Activated CD4-positive, alpha-beta T cell treated with anti-CD3 and anti-CD28 coated beads for 48 hours (primary cell): Measurements from ENCODE around the gene PPL.

Experiments
- DNase-seq: peaks from one replicate; pipeline ENCODE4 v3.0.0-alpha.2; 2020

Gene PPL

DNA sequence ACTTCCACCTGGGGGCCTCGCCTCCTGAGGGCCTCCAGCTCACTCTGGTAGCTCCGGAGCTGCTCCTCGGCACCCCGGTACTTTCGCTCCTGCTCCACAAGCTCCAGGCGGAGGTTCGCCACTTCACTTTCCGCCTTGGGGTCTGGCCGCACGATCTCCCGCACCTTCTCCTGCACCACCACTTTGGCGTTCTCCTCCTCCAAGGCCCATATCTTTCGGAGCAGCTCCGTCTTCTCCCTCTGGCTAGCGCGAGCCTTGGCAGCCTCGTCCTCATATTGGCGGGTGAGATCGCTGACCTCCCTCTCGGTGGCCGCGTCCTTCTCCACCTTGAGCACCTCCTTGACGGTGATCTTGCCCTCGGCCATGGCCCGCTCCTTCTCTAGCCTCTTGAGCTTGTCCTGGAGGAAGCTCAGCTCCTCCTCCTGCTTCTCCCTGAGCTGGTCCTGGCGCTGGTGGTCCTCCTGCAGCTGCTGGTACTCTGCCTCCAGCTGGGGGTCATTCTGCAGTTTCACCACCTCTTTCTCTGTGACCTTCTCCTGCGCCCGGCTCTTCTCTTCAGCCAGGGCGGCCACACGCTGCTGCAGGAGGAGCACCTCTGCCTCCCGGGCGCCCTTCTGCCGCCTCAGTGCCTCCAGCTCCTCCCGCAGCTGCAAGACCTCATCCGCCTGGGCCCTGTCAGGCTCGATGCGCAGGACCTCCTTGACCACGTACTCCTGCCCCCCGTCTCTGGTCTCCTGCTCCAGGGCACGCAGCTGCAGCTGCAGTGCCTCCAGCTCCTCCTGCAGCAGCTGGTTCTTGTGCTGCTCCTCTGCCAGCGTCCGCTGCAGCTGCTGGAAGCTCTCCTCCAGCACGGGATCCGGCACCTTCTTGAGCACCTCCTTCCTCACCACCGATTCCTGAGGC lies 51.7 kb downstream of the PPL start:
- DNase-seq, result no peak

DNA sequence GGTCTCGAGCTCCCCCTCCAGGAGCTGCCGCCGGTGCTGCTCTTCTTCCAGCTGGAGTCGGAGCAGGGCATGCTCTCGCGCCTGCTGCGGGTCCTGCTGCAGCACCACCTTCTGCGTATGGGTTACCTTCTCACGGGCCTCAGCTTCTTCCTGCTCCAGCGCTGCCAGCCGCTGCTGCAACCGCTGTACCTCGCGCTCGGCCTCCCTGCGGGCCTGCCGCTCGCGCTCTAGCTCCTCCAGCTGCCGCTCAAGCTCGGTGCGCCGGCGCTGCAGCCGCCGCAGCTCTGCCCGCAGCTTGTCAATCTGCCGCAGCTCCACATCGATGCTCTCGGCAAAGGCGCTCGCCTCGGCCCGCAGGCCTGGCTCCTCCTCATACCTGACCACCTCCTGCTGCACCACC lies 52.7 kb downstream of the PPL start:
- DNase-seq, result no peak

DNA sequence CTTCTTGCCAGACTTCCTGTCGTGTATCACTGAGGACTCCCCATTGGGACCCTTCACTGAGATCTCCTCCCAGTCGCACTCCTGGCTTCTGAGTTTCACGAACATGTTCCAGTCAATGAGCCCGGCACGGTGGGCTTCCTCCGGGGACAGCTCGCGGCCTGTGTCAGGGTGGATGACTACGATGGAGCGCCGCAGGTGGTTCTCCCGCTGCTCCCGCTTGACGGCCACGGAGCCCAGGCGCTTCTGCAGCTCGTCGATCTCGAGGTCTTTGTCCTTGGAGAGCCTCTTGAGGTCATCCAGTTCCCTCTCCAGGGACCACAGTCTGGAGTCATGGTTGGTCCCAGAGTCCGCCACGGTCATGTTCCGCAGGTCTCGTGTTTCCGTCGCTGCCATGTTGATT lies 53.4 kb downstream of the PPL start:
- DNase-seq, result no peak

DNA sequence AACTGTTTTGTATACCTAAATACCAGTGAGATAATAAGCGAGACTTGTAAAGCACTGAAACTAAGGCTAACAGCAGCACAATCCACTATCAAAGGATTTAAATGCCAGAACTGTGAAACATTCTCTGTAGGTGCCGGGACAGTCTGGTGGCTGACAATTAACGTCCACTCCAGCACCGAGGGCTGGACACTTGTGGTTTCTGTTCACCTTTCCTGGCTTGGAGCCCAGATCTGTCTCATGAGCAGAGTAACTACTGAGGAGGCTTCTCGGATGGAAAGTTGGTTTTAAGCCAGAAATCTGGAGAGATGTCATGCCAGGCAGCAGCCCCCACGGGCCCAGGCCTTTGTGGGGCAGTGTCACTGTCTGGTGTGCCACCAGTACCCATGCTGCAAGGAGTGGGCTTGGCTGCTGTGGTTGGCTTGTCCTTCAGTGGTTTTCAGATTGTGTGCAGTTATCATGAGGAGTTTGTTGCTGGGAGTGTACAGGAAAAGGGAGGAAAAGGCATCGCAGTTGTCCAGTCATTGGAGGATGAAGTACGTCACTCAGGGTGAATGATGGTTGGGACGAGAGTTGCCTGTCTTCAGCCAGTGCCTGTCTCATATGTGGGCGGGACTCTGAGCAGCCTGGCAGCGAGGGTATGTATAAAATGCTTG lies 54.2 kb downstream of the PPL start:
- DNase-seq, result no peak

DNA sequence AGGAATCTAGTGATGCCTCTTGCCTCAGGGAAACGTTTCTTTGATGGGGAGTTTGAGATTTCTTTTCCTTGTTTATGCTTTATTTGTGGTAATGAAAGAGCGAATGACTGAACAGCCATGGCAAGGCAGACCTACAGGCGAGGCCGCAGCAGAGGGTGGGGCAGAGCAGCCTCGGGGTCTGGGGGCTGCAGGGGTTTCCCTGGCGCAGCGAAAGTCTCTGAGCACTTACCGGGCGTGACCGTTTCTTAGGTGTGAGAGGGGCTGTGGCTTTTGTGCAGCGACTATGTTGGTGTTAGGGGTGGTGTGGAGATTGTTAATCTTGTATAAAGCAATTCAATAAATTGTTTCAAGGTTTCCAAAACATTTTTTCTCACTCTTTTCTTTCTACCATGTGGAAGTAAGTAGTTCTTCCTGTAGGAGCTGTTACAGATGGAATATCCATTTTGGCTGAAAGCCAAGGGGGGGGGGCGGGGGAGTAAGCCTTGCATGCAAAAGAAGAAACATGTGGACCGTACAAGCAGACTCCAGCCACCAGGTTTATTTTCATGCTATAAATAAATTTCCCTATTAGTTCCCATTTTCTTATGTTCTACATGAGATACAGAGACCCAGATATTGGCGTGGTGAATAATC lies 54.8 kb downstream of the PPL start:
- no peak for DNase-seq

DNA sequence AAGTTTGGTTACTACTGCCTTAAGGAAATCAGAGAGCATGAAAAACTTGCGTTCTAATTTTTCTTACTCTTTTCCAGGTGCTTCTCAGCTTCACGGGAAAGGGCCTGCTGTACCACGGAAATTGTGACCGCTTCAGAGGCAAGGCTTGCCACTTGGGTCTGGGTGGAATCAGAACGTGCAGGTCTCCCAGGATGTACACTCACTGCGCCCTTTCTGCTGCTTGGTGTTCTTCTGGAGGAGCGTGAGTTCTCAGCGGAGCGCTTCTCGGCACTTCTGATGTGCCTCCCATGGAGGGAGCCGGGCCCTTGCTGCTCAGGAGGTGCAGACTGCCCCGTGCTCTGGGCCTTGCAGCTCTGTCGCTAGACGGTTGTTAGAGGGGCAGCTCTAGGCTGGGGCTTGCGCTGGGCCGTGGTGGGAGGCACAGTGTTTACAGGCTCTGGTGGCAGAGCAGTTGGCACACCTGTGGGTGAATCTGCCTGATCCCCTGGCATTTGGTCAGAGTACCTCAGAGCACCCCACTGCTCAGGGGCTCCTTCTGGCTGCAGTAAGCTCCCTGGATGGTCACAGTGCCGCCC lies 56.9 kb downstream of the PPL start:
- no peak for DNase-seq

DNA sequence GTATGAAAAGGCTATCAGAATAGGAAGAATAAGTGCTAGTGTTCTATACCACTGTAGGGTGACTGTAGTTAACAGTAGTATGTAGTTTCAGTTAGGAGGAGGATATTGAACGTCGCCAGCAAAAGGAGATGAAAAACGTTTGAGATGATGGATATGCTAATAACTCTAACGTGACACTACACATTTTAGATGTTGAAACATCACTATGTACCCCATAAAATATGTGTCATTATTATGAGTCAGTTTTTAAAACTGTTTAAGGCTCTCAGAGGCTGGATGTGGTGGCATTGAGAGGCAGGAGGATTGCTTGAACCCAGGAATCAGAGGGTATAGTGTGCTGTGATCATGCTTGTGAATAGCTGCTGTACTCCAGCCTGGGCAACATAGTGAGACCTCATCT lies 57.9 kb downstream of the PPL start:
- no peak for DNase-seq

DNA sequence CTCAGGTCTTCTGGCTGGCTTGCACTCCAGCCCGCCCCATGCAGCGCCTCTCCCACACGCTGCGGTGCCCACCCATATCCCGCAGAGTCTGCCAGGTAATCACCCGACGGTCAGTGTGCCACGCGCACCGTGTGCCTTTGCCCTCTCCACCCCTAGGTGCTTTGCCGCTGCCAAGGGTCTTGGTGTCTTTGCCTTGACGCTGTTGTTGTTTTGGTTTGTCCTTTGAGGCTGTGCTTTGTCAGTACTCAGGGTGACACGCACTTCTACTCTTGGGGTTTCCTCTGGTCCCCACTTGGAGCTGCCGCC lies 59.6 kb downstream of the PPL start:
- DNase-seq, result no peak

DNA sequence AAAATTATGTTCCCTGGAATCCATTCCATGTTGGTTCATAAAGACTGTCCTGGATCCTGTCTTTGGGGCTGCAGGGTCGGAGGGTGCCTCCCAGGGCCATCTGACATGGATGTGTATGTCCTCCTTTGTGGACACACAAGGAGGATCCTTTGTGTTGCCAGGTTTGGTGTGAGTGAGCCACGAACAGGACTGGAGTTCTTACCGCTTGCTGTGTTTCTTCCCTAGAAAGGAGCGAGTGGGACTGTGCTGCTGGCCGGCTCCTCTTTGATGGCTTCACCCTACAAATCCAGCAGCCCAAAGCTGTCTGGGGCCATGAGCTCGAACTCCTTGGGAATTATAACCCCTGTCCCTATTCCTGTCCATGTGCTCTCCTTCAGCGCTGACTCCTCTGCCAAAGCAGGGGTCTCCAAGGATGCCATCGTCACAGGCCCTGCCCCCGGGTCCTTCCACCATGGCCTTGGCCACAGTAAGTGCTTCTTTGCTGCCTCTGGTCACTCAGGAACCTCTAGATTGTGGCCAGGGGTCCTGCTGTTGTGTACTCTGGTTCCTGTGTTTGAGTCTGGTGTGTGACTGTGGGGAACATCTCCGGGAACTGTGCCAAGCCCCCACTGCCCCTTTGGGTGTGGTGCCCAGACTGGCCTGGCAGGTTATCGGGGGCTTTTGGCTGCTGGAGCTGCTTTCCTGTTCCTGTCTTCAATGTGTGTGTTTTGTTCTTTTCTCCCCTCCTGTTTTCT lies 60.1 kb downstream of the PPL start:
- DNase-seq, result no peak

DNA sequence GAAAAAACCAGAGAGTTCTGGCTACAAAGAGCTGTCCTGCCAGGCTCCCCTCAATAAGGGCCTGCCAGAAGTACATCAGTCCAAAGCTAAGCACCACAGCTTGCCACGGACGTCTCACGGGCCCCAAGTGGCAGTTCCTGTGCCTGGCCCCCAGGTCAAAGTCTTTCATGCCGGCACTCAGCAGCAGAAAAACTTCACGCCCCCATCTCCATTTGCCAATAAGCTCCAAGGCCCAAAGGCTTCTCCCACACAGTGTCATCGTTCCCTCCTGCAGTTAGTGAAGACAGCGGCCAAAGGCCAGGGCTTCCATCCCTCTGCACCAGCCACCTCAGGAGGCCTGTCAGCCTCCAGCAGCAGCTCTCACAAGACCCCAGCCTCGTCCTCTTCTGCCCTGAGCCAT lies 62.3 kb downstream of the PPL start:
- DNase-seq, result no peak

DNA sequence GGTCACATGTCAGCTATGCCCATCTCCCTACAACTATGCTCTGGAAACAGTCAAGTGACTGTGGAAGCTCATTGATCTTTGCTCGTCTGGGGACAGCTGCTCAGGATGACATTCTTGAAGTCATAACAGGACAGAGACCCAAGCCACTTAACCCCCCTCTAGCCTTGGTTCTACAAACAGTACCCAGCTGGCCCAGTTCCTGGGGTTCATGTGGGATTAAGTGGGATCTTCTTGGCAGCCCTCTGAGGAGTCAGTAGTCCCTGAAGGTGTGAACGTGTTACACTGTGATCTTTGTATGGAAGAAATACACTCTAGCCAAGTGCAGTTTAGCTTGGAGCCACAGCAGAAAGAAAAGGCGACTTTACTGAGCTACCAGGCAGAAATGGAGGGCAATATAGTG lies 63.9 kb downstream of the PPL start:
- no peak for DNase-seq

DNA sequence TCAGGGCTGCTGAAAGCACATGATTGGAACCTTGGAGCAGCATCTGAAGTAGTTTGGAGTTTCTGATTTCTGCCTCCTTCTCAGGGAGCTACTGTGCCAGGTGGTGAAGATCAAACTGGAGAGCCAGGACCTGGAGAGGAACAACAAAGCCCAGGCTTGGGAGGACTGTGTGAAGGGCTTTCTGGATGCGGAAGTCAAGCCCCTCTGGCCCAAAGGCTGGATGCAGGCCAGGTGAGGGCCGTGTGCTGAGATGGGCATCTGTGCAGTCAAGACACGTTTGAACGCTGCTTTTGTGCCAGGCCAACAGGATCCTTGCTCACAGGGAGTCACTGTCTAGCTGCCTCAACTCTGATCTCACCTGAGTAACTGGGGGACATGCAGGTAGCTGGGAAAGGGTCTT lies 65.9 kb downstream of the PPL start:
- no peak for DNase-seq

DNA sequence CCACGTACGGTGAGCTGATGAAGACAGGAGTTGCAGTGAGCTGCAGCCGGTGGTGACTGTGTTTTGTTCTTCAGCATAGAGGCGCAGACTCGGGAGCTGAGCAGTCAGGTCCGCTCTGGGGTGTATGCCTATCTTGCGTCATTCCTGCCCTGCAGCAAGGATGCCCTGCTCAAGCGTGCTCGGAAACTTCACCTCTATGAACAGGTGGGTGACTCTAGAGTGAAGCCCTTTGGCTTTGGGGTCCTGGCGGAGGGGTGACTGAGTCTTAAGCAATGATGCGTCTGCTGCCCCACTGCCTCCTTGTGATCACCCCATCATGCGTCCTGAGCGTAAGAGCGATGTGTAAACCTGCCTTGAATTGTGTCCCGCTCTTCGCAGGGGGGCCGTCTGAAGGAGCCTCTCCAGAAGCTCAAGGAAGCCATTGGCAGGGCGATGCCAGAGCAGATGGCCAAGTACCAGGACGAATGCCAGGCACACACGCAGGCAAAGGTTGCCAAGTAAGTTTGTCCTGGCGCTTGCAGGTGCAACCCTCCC lies 66.7 kb downstream of the PPL start:
- no peak for DNase-seq

DNA sequence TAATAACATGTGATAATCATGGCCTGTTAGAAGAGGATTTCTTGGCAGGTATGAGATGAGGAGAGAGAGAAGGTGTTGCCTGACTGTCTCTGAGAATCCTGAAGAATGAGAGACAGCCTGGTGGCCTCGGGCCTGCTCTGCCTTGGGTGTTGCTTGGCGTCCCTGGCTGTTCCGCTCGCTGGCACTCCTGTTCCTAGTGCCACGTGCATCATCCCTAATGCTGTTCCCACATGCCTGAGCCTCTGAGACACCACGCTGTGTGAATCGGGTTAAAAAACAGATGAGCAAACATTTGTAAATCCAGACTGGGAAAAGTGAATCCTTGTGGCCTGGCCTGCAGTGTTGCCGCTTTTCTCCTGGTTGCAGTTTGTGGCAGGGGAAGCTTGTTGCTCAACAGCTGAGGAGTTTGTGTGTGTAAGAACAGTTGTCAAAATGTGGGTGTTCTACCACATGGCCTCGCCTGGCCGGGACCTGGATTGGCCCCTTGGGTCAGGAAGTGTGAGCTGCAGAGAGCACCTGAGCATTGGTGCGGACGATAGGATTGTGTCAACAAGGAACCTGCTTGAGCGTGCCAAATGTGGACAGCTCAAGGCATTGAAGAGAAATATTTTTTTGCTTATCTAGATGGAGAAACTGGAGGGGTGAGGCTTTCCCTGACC lies 67.7 kb downstream of the PPL start:
- no peak for DNase-seq

DNA sequence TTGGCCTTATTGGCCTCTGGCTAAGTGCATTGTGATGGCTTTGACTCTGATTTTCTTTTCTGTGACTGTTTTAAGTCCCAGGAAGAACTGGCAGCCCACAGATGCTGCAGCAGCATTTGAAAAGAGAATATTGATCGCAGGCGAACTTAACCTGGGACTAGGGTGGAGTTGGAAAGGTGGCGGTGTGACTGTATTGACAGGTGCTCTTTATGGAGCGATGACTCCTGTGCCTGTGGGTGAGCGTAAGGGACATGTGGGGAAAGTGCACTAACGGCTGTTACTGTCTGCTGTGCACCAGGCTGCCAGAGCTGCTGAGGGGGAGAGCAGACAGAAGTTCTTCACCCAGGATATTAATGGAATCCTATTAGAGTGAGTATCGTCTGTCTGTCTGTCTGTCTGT lies 68.4 kb downstream of the PPL start:
- no peak for DNase-seq

DNA sequence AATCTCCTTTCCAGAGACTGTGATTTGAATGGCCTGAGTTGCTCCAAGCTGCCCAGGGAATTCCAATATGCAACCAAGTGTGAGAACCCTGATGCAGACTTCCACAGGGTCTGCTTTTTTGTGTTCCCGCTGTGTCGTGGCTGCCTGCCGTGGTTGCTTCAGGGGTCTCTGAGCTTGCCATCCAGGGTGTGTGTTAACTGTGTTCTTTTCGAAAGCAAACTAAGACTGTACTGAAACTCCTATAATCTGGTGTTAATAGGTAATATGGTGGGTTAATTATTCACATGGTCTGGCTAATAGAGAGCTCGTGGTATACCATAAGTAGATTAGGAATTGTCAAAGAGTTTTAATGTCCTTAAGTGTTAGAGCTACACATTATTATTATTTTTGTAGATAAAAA lies 68.9 kb downstream of the PPL start:
- DNase-seq, result no peak

DNA sequence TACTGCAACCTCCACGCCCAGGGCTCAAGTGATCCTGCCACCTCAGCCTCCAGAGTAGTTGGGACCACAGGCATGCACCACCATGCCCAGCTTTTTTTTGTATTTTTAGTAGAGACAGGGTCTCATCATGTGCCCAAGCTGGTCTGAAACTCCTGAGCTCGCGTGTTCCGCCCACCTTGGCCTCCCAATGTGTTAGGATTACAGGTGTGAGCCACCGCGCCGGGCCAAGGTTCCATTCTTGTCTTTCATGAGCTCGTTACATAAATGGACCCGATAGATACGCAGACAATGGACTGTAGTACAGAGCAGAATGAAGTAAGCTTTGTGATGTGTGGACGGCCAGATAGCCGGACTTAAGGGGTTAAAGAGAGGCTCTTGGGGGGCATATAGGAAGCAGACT lies 70.4 kb downstream of the PPL start:
- DNase-seq, result no peak

DNA sequence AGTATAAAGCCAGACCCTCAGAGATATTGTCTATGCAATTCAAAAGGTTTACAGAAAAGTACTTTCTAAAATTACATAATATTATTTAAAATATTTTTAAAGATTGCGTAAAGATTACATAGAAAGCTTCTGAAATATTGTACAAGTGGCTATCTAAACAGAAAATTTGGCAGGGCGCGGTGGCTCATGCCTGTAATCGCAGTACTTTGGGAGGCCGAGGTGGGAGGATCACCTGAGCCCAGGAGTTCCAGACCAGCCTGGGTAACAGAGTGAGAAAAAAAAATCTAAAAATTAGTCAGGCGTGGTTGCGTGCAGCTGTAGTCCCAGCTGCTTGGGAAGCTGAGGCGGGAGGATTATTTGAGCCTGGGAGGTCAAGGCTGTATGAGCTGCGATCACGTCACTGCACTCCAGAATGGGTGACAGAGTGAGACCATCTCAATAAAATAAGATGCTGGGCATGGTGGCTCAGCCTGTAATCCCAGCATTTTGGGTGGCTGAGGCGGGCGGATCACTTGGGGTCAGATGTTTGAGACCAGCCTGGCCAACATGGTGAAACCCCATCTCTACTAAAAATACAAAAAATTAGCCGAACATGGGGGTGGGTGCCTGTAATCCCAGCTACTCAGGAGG lies 71.6 kb downstream of the PPL start:
- DNase-seq, result no peak

DNA sequence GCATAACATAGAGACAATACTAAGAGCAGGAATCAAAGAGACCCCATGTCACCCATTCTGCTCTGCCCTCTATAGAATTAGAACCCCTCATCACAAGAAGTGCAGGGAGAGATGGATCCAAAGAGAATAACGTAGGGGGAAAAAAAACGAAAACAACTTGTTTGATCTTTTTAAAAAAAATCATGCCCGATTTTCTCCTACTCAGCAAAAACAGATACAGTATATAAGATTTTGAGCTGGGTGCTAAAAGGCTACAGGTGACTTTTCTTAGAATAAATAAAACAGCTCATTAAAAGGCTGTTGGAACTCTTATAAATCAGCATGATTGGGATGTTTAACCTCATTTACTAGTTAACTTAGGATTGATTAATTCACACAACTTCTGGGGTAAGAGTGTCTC lies 72.2 kb downstream of the PPL start:
- no peak for DNase-seq

DNA sequence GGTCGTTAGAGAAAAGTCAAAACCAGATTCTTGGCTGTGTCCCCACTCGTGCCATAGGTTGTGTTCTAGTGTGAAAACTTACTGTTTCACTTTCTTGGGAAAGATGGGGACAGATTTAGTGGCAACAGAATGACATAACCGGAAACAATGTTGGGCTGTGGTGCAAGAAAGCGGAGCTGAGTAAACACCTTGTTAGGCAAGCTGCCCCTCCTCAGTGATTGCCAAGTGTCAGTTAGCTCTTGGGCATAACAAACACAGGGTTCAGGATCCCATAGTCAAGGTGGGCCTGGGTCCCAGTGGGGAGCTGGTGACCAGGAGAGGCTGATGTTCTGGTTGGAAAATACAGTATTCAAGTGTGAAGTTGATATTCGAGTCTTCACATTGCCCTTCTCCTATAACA lies 74.3 kb downstream of the PPL start:
- DNase-seq, result no peak

DNA sequence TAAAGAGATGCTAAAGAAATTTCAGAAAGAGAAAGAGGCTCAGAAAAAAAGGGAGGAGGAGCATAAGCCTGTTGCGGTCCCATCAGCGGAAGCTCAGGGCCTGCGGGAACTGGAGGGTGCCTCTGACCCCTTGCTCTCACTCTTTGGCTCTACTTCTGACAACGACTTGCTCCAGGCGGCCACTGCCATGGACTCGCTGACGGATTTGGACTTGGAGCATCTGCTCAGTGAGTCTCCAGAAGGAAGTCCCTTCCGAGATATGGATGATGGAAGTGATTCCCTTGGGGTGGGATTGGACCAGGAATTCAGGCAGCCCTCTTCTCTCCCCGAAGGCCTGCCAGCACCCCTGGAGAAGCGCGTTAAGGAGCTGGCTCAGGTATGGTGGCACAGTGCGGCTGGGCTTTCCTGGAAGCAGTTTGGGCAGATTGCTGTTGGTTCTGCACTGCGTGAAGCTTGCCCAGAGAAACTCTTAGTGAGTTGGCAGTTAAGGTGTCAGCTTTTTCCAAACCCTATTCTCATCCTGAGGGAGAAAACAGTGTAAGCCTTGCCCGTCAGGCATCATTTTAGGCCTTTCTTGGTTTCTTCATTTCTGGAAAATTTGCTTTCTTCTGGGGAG lies 76.1 kb downstream of the PPL start:
- no peak for DNase-seq

DNA sequence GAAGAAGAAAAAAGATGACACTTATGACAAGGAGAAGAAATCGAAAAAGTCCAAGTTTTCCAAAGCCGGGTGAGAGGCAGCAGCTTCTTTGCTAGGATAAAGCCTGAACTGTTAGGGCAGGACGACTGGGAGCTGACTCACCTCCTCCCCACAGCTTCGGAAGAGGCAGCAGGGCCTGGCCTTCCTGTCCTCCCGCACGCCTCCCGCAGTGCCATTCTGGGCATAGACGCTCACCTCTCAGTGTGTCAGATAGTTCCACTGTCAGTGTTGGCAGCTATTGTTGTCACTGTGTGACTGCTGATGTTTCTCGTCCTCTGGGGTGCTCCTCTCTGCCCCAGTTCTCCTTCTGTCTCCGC lies 77.1 kb downstream of the PPL start:
- DNase-seq, result no peak
